HepG2 (cell line): ENCODE results near the gene TM4SF20. TPM values are rescaled to one million over a fixed set of nuclear protein-coding genes. Genes with fewer than 3 reads are reported as not detected.

Source experiments
- ELF1 ChIP-seq: sonication (generic); formaldehyde crosslinking; IDR thresholded peaks from 2 replicates; pipeline ENCODE4 v1.4.0; 2020; ENCODE audit warnings: missing genetic modification reagents
- ERF ChIP-seq: IDR thresholded peaks from 2 replicates; pipeline ENCODE4 v1.6.1; 2018; ENCODE audit warnings: missing biosample characterization, missing genetic modification reagents
- GATAD1 ChIP-seq: IDR thresholded peaks from 2 replicates; pipeline ENCODE4 v1.6.1; 2016; ENCODE audit warnings: missing genetic modification reagents, missing compliant biosample characterization
- HMGA1 ChIP-seq: sonication (generic); formaldehyde crosslinking; conservative IDR thresholded peaks from 2 replicates; pipeline ENCODE4 v1.4.0; 2020; ENCODE audit warnings: missing genetic modification reagents
- HNF4G ChIP-seq, 2 experiments: sonication (generic) in 1 of 2; formaldehyde crosslinking in 1 of 2; IDR thresholded peaks; 2 replicates each; pipeline versions ENCODE4 v1.4.0 to v1.6.1; 2011 to 2020; ENCODE audit warnings: borderline replicate concordance in 2 of 2, low read depth in 2 of 2, mild to moderate bottlenecking in 2 of 2, low read length in 1 of 2, missing genetic modification reagents in 1 of 2, moderate library complexity in 1 of 2
- KLF15 ChIP-seq: sonication (generic); formaldehyde crosslinking; IDR thresholded peaks from 2 replicates; pipeline ENCODE4 v1.8.1; 2023; ENCODE audit warnings: borderline replicate concordance, mild to moderate bottlenecking, inconsistent platforms, missing genetic modification reagents, mixed read lengths
- MEIS1 ChIP-seq: sonication (generic); formaldehyde crosslinking; IDR thresholded peaks from 2 replicates; pipeline ENCODE4 v1.9.0; 2021; ENCODE audit warnings: mild to moderate bottlenecking, missing genetic modification reagents, moderate library complexity, borderline replicate concordance
- MIXL1 ChIP-seq: IDR thresholded peaks from 2 replicates; pipeline ENCODE4 v1.6.1; 2016
- PITX1 ChIP-seq: sonication (generic); formaldehyde crosslinking; IDR thresholded peaks from 2 replicates; pipeline ENCODE4 v1.5.1; 2020; ENCODE audit warnings: mild to moderate bottlenecking, missing genetic modification reagents
- SMAD3 ChIP-seq: sonication (generic); formaldehyde crosslinking; IDR thresholded peaks from 2 replicates; pipeline ENCODE4 v1.4.0; 2020; ENCODE audit warnings: missing genetic modification reagents
- ZFP36L1 ChIP-seq: sonication (generic); formaldehyde crosslinking; IDR thresholded peaks from 2 replicates; pipeline ENCODE4 v1.8.0; 2022; ENCODE audit warnings: mild to moderate bottlenecking, missing genetic modification reagents, moderate library complexity
- ZNF160 ChIP-seq: sonication (generic); formaldehyde crosslinking; IDR thresholded peaks from 2 replicates; pipeline ENCODE4 v1.8.0; 2022; ENCODE audit warnings: mild to moderate bottlenecking, inconsistent platforms, missing genetic modification reagents
- ZNF207 ChIP-seq: fragments of 450-650 bp; IDR thresholded peaks from 2 replicates; pipeline ENCODE4 v1.6.1; 2016; ENCODE audit warnings: antibody characterized with exemption, borderline replicate concordance
- ZNF460 ChIP-seq: sonication (generic); formaldehyde crosslinking; IDR thresholded peaks from 2 replicates; pipeline ENCODE4 v1.5.1; 2020; ENCODE audit warnings: missing genetic modification reagents, mild to moderate bottlenecking, borderline replicate concordance
- ZNF543 ChIP-seq: sonication (generic); formaldehyde crosslinking; IDR thresholded peaks from 2 replicates; pipeline ENCODE4 v1.4.0; 2020; ENCODE audit warnings: mild to moderate bottlenecking, missing genetic modification reagents
- ZNF558 ChIP-seq: sonication (generic); formaldehyde crosslinking; IDR thresholded peaks from 2 replicates; pipeline ENCODE4 v1.9.0; 2022; ENCODE audit warnings: mild to moderate bottlenecking, missing genetic modification reagents, borderline replicate concordance
- ZNF605 ChIP-seq: sonication (generic); formaldehyde crosslinking; IDR thresholded peaks from 2 replicates; pipeline ENCODE4 v1.8.0; 2022; ENCODE audit warnings: mild to moderate bottlenecking, missing genetic modification reagents
- polyA plus RNA-seq, 8 experiments: library from polyadenylated mRNA; depleted of rRNA in 3 of 8; stranded (reverse) in 7 of 8; unstranded in 1 of 8; fragments of >200 nt; fragmentation: Illumina TruSeq in 4 of 8; extraction: Trizol in 4 of 8; gene quantifications; 2 replicates each; pipeline versions ENCODE4 v1.2.1 to v1.2.3, GENCODE V29; 2011 to 2016; ENCODE audit warnings: low read depth in 4 of 8, missing spikeins in 1 of 8, mixed read lengths in 1 of 8; ENCODE audit not compliant: insufficient read depth in 1 of 8
- total RNA-seq, 5 experiments: library from RNA; depleted of rRNA; stranded (reverse); fragments of >200 nt; fragmentation: Illumina TruSeq; extraction: Trizol; gene quantifications; 2 replicates each; pipeline ENCODE4 v1.2.3, GENCODE V29; 2016; ENCODE audit warnings: low read depth in 1 of 5
- TF ChIP-seq, protein P1 (sequence below): sonication (generic); formaldehyde crosslinking; IDR thresholded peaks from 2 replicates; pipeline ENCODE4 v1.4.0; 2020; ENCODE audit warnings: mild to moderate bottlenecking, missing genetic modification reagents, borderline replicate concordance
- TF ChIP-seq, protein P2 (sequence below): IDR thresholded peaks from 2 replicates; pipeline ENCODE4 v1.6.1; 2018; ENCODE audit warnings: missing genetic modification reagents, mild to moderate bottlenecking, missing compliant biosample characterization
- TF ChIP-seq, protein P3 (sequence below): sonication (generic); formaldehyde crosslinking; IDR thresholded peaks from 2 replicates; pipeline ENCODE4 v1.5.0; 2020; ENCODE audit warnings: mild to moderate bottlenecking, low read depth, missing genetic modification reagents, borderline replicate concordance
- TF ChIP-seq, protein P4 (sequence below): sonication (generic); formaldehyde crosslinking; IDR thresholded peaks from 2 replicates; pipeline ENCODE4 v1.4.0; 2020; ENCODE audit warnings: missing genetic modification reagents

Gene TM4SF20
- total and polyA plus RNA-seq, 2 of the 13 experiments (the other 11 are each of a cell fraction or from before 2014, with no cell fraction given): not detected

DNA sequence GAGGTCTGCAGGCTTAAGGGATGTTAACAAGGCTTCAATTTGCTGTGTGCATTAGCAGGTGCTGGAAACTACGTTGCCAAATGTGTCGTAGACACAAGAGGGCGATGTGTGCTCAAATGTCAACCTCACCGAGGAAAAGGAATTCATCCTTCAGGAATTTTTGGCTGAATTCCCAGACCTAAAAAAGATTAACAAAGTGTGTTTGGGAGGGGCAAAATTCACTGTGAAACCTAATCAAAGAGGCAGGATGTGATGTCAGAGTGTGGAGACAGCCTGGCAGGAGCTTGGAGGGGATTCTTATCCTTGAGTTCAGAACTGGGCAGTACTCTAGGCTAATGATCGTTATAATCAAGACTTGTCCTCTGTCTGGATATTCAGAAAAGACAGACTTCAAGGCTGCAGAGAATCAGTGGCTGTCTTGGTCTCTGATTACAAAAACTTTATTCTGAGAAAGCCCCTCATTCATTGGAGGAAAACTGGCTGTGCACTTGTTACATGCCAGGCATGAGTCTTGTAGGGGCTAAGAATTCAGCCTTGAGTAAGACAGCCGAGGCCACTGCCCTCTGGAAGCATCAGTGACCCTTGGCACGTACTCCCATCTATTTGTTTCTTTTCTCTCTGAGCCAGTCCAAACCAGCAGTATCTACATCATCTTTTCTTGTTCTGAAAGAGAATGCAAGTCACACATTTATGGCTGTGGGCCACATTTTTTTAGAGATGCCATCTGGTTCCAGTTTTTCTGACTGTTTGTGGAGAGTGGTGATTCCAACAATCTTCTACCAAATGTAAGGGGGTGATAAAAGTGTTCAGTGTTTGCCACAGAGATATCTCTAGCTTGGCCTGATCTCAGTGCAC, 27.3 kb upstream of the TM4SF20 start (continued):
- TF ChIP-seq HNF4G (IDR thresholded peaks at IDR 0.05; ENCODE audit: borderline replicate concordance, low read depth, low read length): no peak
- TF ChIP-seq HNF4G (CRISPR knock-in tag; IDR thresholded peaks at IDR 0.05; ENCODE audit: borderline replicate concordance, low read depth): no peak; the same call in 1 of the 2 replicates
- TF ChIP-seq ZFP36L1 (CRISPR knock-in tag): no peak
- TF ChIP-seq GATAD1 (CRISPR knock-in tag): peak; percentile 78
- no peak; the same call in 1 of the 2 replicates for TF ChIP-seq MEIS1 (CRISPR knock-in tag)
- TF ChIP-seq ELF1 (CRISPR knock-in tag): peak; percentile 48; the same call in 1 of the 2 replicates
- TF ChIP-seq MIXL1 (CRISPR knock-in tag): peak; percentile 97
- TF ChIP-seq KLF15 (CRISPR knock-in tag): no peak
- TF ChIP-seq SMAD3 (CRISPR knock-in tag): peak; percentile 81
- no peak for TF ChIP-seq ZNF160 (CRISPR knock-in tag)
- TF ChIP-seq ZNF543: no peak
- TF ChIP-seq, protein P1, sequence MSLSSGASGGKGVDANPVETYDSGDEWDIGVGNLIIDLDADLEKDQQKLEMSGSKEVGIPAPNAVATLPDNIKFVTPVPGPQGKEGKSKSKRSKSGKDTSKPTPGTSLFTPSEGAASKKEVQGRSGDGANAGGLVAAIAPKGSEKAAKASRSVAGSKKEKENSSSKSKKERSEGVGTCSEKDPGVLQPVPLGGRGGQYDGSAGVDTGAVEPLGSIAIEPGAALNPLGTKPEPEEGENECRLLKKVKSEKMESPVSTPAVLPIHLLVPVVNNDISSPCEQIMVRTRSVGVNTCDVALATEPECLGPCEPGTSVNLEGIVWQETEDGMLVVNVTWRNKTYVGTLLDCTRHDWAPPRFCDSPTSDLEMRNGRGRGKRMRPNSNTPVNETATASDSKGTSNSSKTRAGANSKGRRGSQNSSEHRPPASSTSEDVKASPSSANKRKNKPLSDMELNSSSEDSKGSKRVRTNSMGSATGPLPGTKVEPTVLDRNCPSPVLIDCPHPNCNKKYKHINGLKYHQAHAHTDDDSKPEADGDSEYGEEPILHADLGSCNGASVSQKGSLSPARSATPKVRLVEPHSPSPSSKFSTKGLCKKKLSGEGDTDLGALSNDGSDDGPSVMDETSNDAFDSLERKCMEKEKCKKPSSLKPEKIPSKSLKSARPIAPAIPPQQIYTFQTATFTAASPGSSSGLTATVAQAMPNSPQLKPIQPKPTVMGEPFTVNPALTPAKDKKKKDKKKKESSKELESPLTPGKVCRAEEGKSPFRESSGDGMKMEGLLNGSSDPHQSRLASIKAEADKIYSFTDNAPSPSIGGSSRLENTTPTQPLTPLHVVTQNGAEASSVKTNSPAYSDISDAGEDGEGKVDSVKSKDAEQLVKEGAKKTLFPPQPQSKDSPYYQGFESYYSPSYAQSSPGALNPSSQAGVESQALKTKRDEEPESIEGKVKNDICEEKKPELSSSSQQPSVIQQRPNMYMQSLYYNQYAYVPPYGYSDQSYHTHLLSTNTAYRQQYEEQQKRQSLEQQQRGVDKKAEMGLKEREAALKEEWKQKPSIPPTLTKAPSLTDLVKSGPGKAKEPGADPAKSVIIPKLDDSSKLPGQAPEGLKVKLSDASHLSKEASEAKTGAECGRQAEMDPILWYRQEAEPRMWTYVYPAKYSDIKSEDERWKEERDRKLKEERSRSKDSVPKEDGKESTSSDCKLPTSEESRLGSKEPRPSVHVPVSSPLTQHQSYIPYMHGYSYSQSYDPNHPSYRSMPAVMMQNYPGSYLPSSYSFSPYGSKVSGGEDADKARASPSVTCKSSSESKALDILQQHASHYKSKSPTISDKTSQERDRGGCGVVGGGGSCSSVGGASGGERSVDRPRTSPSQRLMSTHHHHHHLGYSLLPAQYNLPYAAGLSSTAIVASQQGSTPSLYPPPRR (CRISPR knock-in tag): no peak
- no peak for TF ChIP-seq HMGA1 (CRISPR knock-in tag)
- TF ChIP-seq, protein P2, sequence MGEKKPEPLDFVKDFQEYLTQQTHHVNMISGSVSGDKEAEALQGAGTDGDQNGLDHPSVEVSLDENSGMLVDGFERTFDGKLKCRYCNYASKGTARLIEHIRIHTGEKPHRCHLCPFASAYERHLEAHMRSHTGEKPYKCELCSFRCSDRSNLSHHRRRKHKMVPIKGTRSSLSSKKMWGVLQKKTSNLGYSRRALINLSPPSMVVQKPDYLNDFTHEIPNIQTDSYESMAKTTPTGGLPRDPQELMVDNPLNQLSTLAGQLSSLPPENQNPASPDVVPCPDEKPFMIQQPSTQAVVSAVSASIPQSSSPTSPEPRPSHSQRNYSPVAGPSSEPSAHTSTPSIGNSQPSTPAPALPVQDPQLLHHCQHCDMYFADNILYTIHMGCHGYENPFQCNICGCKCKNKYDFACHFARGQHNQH (CRISPR knock-in tag): peak; percentile 77
- peak; percentile 88 for TF ChIP-seq PITX1 (CRISPR knock-in tag)
- peak; percentile 82 for TF ChIP-seq ZNF605 (CRISPR knock-in tag)
- no peak for TF ChIP-seq ZNF558 (CRISPR knock-in tag)
- TF ChIP-seq, protein P3, sequence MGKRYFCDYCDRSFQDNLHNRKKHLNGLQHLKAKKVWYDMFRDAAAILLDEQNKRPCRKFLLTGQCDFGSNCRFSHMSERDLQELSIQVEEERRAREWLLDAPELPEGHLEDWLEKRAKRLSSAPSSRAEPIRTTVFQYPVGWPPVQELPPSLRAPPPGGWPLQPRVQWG: no peak
- TF ChIP-seq ZNF207: no peak
- no peak for TF ChIP-seq ZNF460 (CRISPR knock-in tag)
- peak; percentile 83 for TF ChIP-seq ERF
- TF ChIP-seq, protein P4, sequence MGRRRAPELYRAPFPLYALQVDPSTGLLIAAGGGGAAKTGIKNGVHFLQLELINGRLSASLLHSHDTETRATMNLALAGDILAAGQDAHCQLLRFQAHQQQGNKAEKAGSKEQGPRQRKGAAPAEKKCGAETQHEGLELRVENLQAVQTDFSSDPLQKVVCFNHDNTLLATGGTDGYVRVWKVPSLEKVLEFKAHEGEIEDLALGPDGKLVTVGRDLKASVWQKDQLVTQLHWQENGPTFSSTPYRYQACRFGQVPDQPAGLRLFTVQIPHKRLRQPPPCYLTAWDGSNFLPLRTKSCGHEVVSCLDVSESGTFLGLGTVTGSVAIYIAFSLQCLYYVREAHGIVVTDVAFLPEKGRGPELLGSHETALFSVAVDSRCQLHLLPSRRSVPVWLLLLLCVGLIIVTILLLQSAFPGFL (CRISPR knock-in tag): no peak
